Glutamatergic neuron (in vitro differentiated cells): ENCODE measurements around the gene ERP29. TPM values are rescaled to one million over a fixed set of nuclear protein-coding genes. Genes with fewer than 3 reads are reported as not detected.

Experiments
- DNase-seq: peaks from one replicate; pipeline ENCODE4 v3.0.0; 2022
- H3K27ac Mint-ChIP-seq: one replicate; pipeline ENCODE4 v1.8.0; 2020; ENCODE audit warnings: mild to moderate bottlenecking, mixed read lengths, inconsistent platforms; ENCODE audit not compliant: unreplicated experiment
- H3K27me3 Mint-ChIP-seq: one replicate; pipeline ENCODE4 v1.8.0; 2020; ENCODE audit warnings: mild to moderate bottlenecking, moderate library complexity, mixed read lengths, inconsistent platforms; ENCODE audit not compliant: unreplicated experiment
- H3K36me3 Mint-ChIP-seq: one replicate; pipeline ENCODE4 v1.8.0; 2020; ENCODE audit warnings: mild to moderate bottlenecking, mixed read lengths, inconsistent platforms; ENCODE audit not compliant: unreplicated experiment
- H3K4me1 Mint-ChIP-seq: one replicate; pipeline ENCODE4 v1.8.0; 2020; ENCODE audit warnings: mild to moderate bottlenecking, low read depth, mixed read lengths, inconsistent platforms; ENCODE audit not compliant: unreplicated experiment
- H3K4me3 Mint-ChIP-seq: one replicate; pipeline ENCODE4 v1.8.0; 2020; ENCODE audit warnings: mild to moderate bottlenecking, mixed read lengths, inconsistent platforms; ENCODE audit not compliant: unreplicated experiment
- H3K9me3 Mint-ChIP-seq: one replicate; pipeline ENCODE4 v1.8.0; 2020; ENCODE audit warnings: mild to moderate bottlenecking, moderate library complexity, mixed read lengths, inconsistent platforms; ENCODE audit not compliant: unreplicated experiment
- CTCF ChIP-seq: fragments of 200-600 bp; sonication (generic); IDR thresholded peaks from one replicate; pipeline ENCODE4 v1.5.0; 2021; ENCODE audit not compliant: partially characterized antibody, unreplicated experiment
- total RNA-seq: library from RNA; stranded (reverse); fragmentation: NEBNext Ultra II Directional; extraction: Animal tissue kit (Norgen Biotek cat#: 25700); gene quantifications from one replicate; pipeline ENCODE4 v1.2.1, GENCODE V29; 2021; ENCODE audit not compliant: unreplicated experiment

Gene ERP29
- total RNA-seq, 1 donor from 2014 or later, result 114 TPM

GRCh38 chr12:112010415-112011344 is 2.5 kb upstream of the ERP29 start:
- Mint-ChIP-seq H3K4me3 (no peak overlapping the region), H3K4me1 (peaks cover 15% of the 10 kb centered on the region), H3K27ac (no peak overlapping the region), H3K36me3 (peaks cover 3% of the 10 kb centered on the region), H3K9me3 (peaks cover 4% of the 10 kb centered on the region), H3K27me3 (peaks cover 7% of the 10 kb centered on the region)
- no peak for TF ChIP-seq CTCF
- no peak for DNase-seq

- peak overlapping the region; percentile 94 for H3K27ac Mint-ChIP-seq
Observed at GRCh38 chr12:112011685-112012084, 1.5 kb upstream of the ERP29 start.

GRCh38 chr12:112013601-112014402 is 576 bp downstream of the ERP29 start:
- H3K27ac Mint-ChIP-seq, result peak overlapping the region; percentile 93
- peaks cover 24% of the 10 kb centered on the region for H3K4me1 Mint-ChIP-seq
- H3K9me3 Mint-ChIP-seq, result peaks cover 7% of the 10 kb centered on the region
- peaks cover 11% of the 10 kb centered on the region for H3K27me3 Mint-ChIP-seq
- peak; percentile 25 for TF ChIP-seq CTCF
- H3K4me3 Mint-ChIP-seq, result peak overlapping the region; percentile 89
- peaks cover 10% of the 10 kb centered on the region for H3K36me3 Mint-ChIP-seq
- DNase-seq, result peak; percentile 76

More at GRCh38 chr12:112011685-112012084, 1.5 kb upstream of the ERP29 start:
- no peak for TF ChIP-seq CTCF
- Mint-ChIP-seq H3K4me1 (peaks cover 16% of the 10 kb centered on the region), H3K4me3 (peak overlapping the region; percentile 97), H3K36me3 (peaks cover 10% of the 10 kb centered on the region), H3K27me3 (peaks cover 11% of the 10 kb centered on the region), H3K9me3 (peaks cover 7% of the 10 kb centered on the region)
- DNase-seq, result no peak

GRCh38 chr12:112015938-112016337 is 2.7 kb downstream of the ERP29 start:
- Mint-ChIP-seq H3K4me1 (peaks cover 26% of the 10 kb centered on the region), H3K27ac (peak overlapping the region; percentile 46), H3K4me3 (peak overlapping the region; percentile 27), H3K27me3 (peaks cover 9% of the 10 kb centered on the region), H3K36me3 (peaks cover 10% of the 10 kb centered on the region), H3K9me3 (peaks cover 7% of the 10 kb centered on the region)
- TF ChIP-seq CTCF, result no peak
- no peak for DNase-seq
